Fibroblast of skin of left quadriceps (primary cell): Measurements from ENCODE around the gene RAD18.
A peak's percentile ranks its signal among the peaks of the same experiment; 100 is the strongest.

Experiments
- DNase-seq, 2 experiments: peaks; one replicate each; pipeline ENCODE4 v3.0.0-alpha.2; 2013; ENCODE audit warnings: low read depth in 2 of 2

RAD18 gene, protein sequence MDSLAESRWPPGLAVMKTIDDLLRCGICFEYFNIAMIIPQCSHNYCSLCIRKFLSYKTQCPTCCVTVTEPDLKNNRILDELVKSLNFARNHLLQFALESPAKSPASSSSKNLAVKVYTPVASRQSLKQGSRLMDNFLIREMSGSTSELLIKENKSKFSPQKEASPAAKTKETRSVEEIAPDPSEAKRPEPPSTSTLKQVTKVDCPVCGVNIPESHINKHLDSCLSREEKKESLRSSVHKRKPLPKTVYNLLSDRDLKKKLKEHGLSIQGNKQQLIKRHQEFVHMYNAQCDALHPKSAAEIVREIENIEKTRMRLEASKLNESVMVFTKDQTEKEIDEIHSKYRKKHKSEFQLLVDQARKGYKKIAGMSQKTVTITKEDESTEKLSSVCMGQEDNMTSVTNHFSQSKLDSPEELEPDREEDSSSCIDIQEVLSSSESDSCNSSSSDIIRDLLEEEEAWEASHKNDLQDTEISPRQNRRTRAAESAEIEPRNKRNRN

DNA sequence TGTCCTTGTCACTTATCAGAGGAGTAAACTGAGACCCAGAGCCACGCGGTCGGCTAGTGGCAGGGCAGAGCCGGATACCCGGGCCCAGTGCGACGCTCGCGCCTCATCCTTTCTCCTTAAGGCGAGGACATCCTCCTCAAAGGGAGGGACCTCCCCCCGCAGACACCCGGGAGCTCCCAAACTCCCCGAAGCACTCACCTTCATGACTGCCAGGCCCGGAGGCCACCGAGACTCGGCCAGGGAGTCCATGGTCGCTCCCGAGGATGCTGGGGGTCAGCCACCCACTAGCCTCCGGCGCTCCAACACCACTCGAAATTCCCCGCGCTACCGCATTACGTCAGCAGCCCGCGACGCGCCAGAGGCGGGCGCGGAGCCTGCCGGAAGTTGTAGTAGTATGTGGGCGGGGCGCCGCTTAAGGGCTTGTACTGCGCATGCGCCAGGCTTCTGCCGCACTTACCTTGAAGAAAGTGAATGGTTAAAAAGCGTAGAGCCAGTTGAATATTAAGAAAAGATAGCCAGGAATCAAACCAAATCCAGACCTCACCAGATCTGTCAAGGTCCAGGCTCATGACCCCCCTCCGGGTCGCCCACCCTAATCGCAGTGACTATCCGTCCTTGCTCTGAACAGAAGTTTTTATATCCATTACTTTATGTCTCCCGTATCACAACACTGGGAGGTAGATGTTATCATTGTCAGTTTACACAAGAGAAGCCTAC is at the start of gene RAD18:
Gene RAD18 (minus strand): TSS at position 336 of the 717 bp plus-strand sequence. CDS start 87 bp downstream, at position 249.
- DNase-seq = peak; percentile 78 to 80

DNA sequence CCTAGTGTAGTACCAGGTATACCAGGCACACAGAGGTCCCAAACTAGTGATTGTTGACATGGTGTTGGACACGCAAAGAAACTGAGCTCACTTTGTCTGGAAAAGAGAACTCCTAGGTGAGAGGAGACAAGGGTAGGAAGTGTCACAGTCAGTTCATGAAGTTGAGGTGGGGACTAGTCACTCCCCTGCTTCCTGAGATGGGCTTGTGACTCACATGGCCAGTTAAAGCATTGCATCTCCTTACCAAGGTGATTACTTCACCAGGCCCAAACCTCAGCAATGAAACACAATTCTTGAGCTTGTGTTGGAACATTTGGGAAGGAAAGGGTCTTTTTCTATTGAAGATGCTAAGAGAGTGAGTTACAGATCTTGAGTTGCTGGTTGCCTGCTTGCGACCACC is 49.2 kb upstream of the RAD18 start:
- DNase-seq = no peak

DNA sequence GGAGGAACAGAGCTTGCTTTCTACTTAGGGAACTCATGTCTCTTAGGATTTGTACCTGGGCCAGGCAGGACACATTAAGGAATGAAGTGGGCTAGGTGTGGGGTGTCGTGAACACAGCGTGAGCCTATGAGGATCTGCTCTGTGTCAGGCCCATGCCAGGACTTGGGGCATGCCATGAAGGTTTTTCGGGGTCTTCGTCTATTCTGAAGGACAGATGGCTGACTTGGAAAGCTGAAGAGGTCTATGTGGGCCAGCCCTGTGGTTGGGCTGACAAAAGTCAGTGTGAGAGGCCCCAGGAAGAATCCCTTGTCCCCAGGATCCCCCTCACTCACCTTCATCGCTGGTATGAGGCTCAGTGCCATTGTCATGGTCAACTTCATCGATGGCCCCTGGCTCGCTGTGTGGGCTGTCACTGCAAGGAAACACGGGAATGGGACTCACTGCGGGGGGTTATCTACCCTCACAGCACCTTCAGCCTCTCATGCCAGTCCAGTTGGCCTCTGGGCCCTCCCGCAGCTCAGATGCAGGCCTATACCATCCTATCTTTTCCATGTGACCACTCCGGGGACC is 46.8 kb upstream of the RAD18 start:
- no peak for DNase-seq

DNA sequence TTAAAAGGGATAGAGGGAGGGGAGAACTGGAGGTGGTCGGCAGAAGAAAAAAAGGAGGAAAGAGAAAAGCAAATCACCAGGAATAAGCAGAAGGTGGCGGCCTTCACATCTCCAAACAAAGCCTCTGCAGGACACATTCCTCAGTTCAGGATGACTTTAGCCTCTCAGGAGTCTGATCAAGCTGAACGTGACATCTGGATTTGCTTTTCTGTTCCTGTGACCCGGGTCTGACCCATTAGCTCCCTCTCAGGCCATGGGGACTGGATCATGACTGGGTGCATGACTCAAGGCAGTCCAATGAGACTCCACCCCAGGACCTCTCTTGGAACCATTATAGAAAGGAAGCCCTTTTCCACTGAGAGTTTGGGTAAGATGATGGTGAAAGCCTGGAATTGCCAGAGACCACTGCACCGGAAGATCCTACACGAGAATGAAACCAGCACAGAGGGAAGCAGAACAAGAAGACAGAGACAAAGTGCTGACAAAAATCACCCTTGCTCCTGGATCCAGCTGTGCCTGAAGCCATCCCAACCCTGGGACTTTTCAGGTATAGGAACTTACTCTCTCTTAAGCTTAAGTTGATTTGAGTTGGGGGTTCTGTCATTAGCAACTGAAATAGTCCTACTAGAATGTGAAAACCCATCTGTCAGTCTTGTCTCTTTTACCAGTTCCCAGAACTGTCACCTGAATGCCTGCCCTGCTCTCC is 45.4 kb upstream of the RAD18 start:
- no peak for DNase-seq

DNA sequence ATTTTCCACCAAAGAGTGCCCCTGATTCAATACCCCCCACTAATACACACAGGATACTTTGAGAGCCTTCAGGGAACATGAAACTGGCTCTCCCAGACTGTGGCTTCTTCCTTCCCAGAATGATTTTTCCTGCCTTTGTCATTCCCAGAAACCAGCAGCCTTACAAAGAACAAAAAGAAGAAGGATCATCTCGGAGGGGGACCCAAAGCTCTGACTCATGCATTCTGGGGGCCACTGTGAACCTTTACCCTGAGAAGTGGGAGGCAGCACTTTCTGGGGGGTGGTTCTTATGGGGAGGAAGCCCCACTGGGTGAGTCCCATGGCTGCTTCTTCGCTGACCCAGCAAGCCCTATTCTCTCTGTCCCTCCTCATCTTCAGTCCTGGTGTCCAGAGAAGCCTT is 44.7 kb upstream of the RAD18 start:
- DNase-seq = no peak

DNA sequence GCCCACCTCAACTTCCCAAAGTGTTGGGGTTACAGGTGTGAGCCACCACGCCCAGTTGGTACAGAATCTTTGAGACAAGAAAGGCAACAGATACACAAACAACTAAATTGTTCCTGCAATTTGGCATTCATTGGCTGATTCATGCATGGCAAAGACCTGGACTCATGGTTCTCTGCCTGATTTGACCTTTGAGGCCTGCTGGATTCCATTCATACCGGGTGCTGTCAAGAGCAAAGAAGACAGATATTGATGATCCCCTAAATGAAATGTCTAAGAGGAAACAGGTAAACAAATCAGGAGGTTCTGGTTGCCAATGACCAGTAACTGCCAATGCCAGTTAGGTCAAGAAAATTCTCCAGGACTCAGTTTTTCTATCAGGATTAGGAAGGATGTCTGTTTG is 43.9 kb upstream of the RAD18 start:
- no peak for DNase-seq

DNA sequence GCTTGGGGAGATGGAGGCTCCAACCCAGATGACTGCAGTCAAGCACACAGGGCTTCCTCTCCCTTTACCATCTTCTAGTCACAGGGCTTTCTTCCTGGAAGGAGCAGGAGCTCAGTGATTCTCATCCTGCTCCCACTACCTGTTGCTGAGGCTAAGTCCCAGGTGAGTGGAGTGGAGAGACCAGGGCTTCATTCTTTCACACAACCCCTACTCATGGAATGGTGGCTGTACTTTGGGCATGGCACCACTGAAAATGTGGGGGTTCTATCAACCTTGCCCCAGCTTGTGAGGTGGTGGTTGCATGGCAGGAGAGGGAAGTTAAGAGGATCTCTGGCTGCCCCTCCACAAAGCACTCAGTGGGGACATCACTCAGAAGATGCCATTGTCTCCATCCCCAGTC is 36.8 kb upstream of the RAD18 start:
- DNase-seq = no peak

DNA sequence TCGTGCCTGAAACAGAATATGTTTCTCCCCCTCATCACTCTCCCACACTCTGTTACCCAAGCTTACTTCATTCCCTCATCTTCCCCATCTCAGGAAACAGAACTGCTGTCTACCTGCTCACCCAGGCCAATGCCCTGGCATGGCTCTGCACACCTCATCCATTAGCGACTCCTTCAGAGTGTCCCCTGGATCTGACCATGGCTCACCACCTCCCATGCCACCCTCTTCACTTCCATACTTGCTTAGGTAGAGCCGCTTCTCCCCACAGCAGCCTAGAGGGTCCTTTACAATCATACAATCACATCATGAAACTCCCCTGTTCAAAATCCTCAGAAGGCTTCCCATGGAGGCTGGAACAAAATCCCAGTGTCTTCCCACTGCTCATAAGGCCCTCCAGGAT is 33.9 kb upstream of the RAD18 start:
- no peak for DNase-seq

DNA sequence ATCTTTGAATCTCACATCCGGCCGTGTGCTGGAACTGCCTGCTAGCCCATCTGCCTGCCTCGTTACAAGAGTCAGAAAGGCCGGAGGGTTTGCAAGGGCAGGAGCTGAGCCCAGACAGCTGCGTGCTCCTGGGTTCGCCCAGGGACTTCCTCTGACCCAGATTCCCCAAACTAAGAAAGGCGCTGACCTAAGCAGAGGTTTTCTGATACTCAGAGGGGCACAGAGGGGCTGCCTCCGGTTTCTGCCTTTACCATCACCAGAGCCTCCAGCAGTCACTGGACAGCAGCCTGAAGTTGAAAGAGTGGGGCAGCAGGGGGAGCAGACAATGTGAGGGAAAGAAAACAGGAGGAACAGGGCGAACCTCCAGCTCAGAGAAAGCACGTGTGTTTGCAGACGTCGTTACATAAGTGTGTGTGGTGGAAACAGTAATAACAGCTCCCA is 33.4 kb upstream of the RAD18 start:
- DNase-seq = no peak

DNA sequence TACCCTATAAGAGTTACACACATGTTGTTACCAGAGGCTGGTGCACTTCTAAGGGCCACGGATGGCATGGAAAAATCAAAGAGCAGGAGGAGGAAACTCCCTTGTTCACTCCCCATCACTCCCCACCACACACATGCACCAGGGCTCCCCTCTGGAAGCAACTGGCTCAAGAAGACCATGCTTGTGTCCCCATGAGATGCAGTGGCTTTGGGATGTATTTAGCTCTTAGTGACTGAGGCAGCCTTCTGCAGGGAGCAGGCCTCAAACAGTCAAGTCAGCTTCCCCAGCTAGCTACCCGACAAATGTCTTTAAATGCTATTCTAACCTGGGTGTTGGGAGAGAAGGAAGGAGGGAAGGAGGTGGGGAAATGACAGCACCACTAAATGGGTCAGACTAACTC is 32.9 kb upstream of the RAD18 start:
- DNase-seq = no peak

DNA sequence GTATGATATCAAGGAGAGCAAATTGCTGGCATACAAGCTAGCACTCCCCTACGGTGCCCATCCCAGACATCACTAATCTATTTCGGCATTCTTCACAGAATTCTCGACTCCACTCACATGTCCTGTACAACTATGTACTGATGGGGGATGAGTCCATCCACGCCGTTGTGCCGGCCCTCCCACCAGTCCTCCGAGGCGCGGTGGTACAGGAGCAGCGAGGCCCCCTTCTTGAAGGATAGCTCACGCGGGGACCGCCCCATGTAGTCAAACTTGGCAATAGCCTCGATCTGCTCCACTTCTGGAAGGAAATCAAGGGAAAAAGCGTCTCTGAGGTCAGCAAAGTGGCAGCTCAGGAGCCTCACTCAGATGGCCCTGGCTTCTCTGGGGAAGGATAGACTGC is 31.0 kb upstream of the RAD18 start:
- DNase-seq = no peak

DNA sequence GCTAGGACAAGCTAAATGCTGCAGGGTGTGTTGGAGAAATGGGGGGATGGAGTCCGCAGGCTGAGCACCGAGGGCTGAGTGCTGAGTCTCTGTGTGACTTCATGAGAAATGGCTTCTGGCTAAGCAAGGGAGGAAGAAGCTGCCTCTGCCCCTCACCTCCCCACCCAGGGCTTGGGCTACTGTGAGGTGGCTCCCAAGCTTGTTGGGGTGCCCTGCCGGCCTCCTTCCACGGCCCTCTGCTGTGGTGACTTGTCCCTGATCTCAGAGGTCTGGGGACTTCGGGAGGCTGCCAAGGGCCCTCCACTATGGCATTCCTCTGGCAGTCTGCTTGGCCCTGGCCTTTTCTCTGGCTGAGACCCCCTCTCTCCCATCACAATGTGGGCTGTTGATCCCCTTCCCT is 30.1 kb upstream of the RAD18 start:
- no peak for DNase-seq

DNA sequence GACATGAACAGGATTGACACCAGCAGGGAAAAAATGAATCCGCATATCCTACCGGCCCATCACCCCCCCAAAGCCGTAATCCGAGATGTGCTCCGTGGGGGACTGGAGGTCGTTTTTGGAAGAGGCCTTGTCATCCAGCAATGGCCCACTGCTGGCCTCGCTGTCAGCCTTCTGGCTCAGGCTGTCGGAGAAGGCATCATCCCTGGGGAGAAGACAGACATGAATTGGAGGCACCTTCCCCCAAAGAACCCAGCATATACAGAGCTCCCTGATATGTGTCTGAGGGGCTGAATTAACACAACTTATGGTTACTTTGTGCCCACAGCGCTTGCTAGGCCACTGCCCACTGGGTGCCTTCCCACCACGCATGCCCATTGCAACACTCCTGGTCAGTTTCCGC is 29.6 kb upstream of the RAD18 start:
- DNase-seq = no peak

DNA sequence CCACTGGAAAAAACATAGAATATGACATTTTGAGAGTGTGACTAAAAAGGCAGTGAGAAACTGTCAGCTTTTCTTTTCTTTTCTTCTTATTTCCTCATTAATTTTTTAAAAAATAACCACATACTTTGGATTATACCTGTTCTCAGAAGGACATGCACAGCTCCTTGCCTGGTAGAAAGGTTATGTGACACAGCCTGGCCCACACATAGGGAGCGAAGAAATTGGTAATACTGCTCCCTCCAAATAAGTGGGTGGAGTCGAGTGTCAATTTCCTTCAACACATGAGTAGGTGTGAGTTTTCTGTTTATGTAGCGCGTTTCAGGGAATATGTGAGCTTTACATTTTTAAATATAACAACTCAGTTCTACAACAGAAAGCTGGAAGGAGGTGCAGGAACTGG is 28.9 kb upstream of the RAD18 start:
- DNase-seq = no peak

DNA sequence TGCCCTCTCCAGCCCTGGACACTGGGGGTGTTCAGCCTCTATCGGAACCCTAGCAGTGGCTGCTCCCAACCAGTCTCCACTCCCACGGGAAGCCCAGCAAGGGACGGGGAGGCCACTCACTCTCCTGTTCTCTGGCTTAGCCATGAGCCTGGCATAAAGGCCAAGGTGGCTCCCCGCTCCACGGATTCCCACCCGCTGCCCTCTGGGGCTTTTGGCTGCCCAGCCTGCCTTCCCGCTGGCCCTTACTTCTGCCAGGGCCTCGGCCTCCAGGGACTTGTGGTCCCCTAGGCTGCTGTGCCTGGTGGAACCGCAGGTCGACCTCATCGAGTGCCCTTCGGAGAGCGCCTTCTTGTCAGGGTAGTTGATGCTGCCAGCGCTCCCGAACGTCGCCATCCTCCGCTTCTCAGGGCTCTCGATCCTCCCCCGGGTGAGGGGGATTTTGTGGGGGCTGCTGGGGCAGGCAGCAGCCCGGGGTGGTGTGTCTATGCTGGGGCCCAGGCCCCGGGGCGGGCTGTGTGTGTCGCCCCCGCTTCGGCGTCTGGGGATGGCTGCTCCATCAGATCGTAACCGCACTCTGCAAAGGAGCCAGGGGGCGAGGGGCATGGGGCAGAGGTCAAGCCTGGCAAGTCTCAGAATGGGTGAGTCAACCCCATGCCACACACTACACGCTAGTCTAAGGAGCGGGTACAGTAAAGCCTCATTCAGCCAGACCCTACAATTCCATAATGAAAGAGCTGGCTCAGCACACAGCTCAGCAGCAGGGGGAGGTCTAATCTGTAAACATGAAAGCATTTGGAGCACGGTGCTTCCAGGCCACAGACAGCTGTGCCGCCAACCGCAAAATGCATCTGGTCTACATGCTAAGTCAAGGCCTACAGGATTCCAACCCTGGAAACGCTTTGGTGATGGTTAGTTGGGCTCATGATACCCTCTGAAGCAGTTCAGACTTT is 27.3 kb upstream of the RAD18 start:
- peak; percentile 88 to 90 for DNase-seq

DNA sequence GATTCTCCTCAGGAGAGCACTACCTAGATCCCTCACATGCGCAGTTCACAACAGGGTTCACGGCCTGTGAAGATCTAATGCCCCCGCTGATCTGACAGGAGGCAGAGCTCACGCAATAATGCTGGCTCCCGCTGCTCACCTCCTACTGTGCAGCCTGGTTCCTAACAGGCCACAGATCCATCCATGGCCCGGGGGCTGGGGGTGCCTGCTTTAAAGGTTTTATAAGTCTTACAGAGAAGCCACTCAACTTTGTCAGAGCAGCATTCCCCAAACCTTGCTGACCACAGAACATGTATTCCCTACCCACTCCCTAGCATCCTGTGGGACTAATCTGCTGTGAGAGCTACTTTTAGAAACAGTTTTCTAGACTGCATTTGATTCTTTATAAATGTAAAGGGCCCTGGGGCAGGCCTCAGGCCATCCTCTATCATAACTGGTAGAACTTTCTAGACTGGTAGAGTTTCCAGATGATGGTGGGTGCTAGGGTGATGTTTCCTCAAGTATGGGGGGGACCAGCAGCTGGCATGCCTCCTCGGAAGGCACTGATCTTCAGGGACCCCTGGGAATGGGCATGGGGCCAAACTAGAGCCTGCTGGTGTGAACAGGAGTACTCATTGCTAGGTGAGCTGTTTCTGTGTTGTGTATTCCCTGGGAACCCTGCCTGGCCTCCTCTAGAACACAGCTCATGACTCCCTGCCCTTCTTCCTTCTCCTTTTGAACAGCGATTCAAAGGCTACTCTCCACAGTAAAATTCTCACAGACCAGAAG is 25.7 kb upstream of the RAD18 start:
- DNase-seq = no peak

DNA sequence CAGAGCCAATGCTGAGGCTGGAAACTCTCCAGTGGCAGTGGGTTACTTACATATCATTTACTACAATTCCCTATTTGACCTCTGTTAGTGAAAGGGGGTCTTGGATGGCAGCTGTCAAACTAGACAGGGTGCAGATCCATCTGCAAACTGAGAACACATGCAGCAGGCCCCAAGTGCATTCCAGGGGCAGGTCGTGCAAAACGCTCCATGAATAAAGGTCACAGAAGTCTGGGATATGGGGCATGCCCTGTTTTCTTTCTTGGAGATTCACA is 25.0 kb upstream of the RAD18 start:
- no peak for DNase-seq

DNA sequence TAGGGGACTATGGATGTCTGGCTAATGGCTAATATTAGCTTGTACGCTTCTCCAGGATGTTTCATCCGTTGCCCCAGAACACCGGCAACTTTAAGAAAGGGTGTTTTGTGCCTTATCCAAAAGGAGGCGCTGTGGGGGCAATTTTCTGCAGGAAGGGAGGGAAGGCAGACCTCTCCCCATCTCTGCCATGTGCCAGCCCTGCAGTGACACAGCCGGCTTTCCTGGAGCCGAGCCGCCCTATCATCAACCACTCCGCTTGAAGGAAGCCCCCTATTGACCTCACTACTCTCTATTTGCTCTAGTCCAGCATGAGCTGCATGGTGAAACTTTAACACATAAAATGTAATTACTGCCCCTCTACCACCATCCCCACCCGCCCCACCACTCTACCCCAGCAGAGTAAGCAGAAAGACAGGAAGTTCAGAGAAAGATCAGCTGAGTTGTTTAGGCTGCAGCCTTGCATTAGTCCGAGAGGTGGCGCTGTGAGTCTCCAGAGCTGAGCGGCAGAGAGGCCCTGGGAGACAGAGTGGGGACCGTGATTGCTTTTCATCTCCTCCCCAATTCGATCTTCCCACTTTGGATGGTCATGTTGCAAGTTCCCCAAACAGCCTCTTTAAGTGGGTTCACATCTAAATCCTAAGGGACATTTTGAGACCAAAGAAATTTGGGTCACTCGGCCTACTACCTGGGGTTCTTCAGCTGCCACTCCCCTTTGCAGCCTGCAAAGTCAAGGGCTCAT is 24.5 kb upstream of the RAD18 start:
- peak; percentile 24 to 34 for DNase-seq

DNA sequence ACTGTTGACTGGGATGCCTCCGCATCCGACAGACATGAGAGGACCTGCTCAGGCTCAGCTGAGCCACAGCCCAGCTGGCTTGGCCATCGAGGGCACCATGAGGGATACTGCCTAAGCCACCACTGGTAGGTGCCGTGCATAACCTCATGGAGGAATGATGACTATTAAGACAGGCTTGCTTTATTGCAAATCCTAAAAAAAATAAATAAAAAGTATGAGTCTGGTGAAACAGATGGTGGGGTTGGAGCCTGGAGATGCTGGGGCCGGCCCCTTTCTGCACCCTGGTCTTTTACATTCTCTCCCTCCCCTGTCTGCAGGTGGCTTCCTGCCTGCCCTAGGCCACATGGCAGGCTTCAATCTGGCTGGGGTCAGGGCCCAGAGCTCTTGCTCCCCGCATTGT is 24.0 kb upstream of the RAD18 start:
- no peak for DNase-seq

DNA sequence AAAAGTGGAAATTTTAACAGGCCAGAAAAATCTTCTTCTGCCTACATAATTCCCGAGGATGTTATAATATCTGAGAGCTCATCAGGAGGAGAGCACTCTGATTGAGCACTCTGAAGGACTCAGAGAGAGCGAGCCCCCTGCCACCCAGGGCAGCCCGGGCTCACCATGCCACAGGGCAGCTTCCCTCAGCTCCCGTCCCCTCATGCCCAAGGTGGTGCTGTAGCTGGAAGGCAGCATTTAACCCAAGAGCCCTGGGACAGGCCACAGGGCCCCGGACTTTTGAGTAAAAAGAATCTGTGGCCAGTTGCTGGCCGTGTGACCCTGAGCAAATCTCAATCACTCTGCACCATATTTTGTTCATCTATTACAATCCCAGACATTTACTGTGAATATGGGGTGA is 23.5 kb upstream of the RAD18 start:
- no peak for DNase-seq
